Endothelial cell of umbilical vein (primary cell): ENCODE data around the gene USP30. TPM values are rescaled to one million over a fixed set of nuclear protein-coding genes. Genes with fewer than 3 reads are reported as not detected.

Experiments
- BruUV-seq: library from RNA; stranded (reverse); fragments of 400-500 nt; replicated peaks from 2 replicates; lab custom pipeline; 2021; lab: Mats Ljungman, UMichigan
- CTCF ChIA-PET: fragments of 300-600, 350-600 bp; sonication (Branson Sonifier 250); formaldehyde crosslinking; loops from one replicate; lab custom pipeline; 2021; ENCODE audit warnings: antibody characterized with exemption, inconsistent platforms; lab: Charles Lee
- POLR2A ChIA-PET: fragments of 300-600, 350-600 bp; sonication (Branson Sonifier 250); formaldehyde crosslinking; loops from one replicate; lab custom pipeline; 2021; ENCODE audit warnings: antibody characterized with exemption, inconsistent platforms; lab: Charles Lee
- DNase-seq: peaks from one replicate; pipeline ENCODE4 v3.0.0-alpha.2; 2011; ENCODE audit warnings: low read depth, low spot score
- FAIRE-seq: peaks from 2 replicates; lab custom pipeline; 2011; peaks lifted over from hg19 to GRCh38; lab: Jason Lieb, UNC
- H2AFZ ChIP-seq: 2 replicates; pipeline ENCODE4 v1.6.0; 2012; ENCODE audit warnings: low read depth, low read length, control low read depth, inconsistent platforms
- H3K27ac ChIP-seq: 2 replicates; pipeline ENCODE4 v1.5.1; 2011; ENCODE audit warnings: low read depth, mild to moderate bottlenecking, control low read depth, low read length, moderate library complexity; ENCODE audit not compliant: insufficient read depth
- H3K27me3 ChIP-seq, 2 experiments: 2 replicates each; pipeline versions ENCODE4 v1.6.0 to v1.6.1; 2011; ENCODE audit warnings: low read length in 2 of 2, mixed read lengths in 1 of 2; ENCODE audit not compliant: control insufficient read depth in 2 of 2, insufficient read depth in 2 of 2
- H3K36me3 ChIP-seq, 2 experiments: 2 replicates in 1 of 2; 3 replicates in 1 of 2; pipeline ENCODE4 v1.5.1; 2011; ENCODE audit warnings: low read length in 2 of 2, mild to moderate bottlenecking in 1 of 2, moderate library complexity in 1 of 2; ENCODE audit not compliant: control insufficient read depth in 2 of 2, insufficient read depth in 2 of 2; ENCODE audit errors: extremely low read depth in 1 of 2
- H3K4me1 ChIP-seq: 3 replicates; pipeline ENCODE4 v1.5.1; 2011; ENCODE audit warnings: mild to moderate bottlenecking, low read length; ENCODE audit not compliant: control insufficient read depth, insufficient read depth; ENCODE audit errors: extremely low read depth
- H3K4me2 ChIP-seq: 2 replicates; pipeline ENCODE4 v1.6.1; 2011; ENCODE audit warnings: low read length, control low read depth, mixed read lengths; ENCODE audit not compliant: insufficient read depth
- H3K4me3 ChIP-seq, 3 experiments: fragments of 200-600 bp in 1 of 3; sonication (generic), shearing (Covaris generic) in 1 of 3; replicated peaks in 1 of 3; 2 replicates each; pipeline ENCODE4 v1.5.1; 2011 to 2016; ENCODE audit warnings: control low read depth in 3 of 3, low read length in 3 of 3, mild to moderate bottlenecking in 2 of 3, inconsistent platforms in 1 of 3, low read depth in 1 of 3, moderate library complexity in 1 of 3; ENCODE audit not compliant: insufficient read depth in 1 of 3
- H3K79me2 ChIP-seq: 2 replicates; pipeline ENCODE4 v1.6.0; 2012; ENCODE audit warnings: low read length, inconsistent platforms; ENCODE audit not compliant: control insufficient read depth, insufficient read depth
- H3K9ac ChIP-seq: replicated peaks from 2 replicates; pipeline ENCODE3; 2011; ENCODE audit warnings: low read length, control low read depth; ENCODE audit not compliant: insufficient read depth; ENCODE audit errors: extremely low read depth
- H3K9me1 ChIP-seq: replicated peaks from 3 replicates; pipeline ENCODE4 v1.6.0; 2011; ENCODE audit warnings: mild to moderate bottlenecking, low read length; ENCODE audit not compliant: control insufficient read depth, insufficient read depth; ENCODE audit errors: extremely low read depth
- H3K9me3 ChIP-seq: replicated peaks from 2 replicates; pipeline ENCODE4 v1.5.1; 2012; ENCODE audit warnings: low read length, inconsistent platforms; ENCODE audit not compliant: control insufficient read depth, insufficient read depth
- H4K20me1 ChIP-seq: replicated peaks from 2 replicates; pipeline ENCODE3; 2011; ENCODE audit warnings: mild to moderate bottlenecking, low read length; ENCODE audit not compliant: control insufficient read depth, insufficient read depth; ENCODE audit errors: extremely low read depth
- EZH2 ChIP-seq: IDR thresholded peaks from 2 replicates; pipeline ENCODE4 v1.6.1; 2012; ENCODE audit warnings: borderline replicate concordance, low read depth, mild to moderate bottlenecking, moderate library complexity, low read length, inconsistent platforms; ENCODE audit not compliant: severe bottlenecking
- FOS ChIP-seq: IDR thresholded peaks from 2 replicates; pipeline ENCODE4 v1.6.1; 2011; ENCODE audit warnings: mild to moderate bottlenecking, low read length, moderate library complexity, borderline replicate concordance; ENCODE audit not compliant: insufficient read depth
- GATA2 ChIP-seq: IDR thresholded peaks from 2 replicates; pipeline ENCODE4 v1.7.0; 2011; ENCODE audit warnings: low read depth, mild to moderate bottlenecking, moderate library complexity, mixed read lengths, low read length; ENCODE audit not compliant: insufficient read length, insufficient read depth
- JUN ChIP-seq: IDR thresholded peaks from 2 replicates; pipeline ENCODE4 v1.6.1; 2011; ENCODE audit warnings: borderline replicate concordance, low read depth; ENCODE audit not compliant: insufficient read length, insufficient read depth
- MYC ChIP-seq: IDR thresholded peaks from one replicate; pipeline ENCODE4 v1.6.1; 2011; ENCODE audit warnings: mild to moderate bottlenecking, low read depth, low read length
- POLR2A ChIP-seq: IDR thresholded peaks from 2 replicates; pipeline ENCODE4 v1.6.1; 2012; ENCODE audit warnings: low read depth, mild to moderate bottlenecking, control low read depth, low read length
- POLR2AphosphoS5 ChIP-seq: IDR thresholded peaks from 2 replicates; pipeline ENCODE4 v1.6.1; 2012; ENCODE audit warnings: low read depth, mild to moderate bottlenecking, control low read depth, low read length, moderate library complexity; ENCODE audit not compliant: insufficient read depth
- dilution Hi-C: fragments of 300-500 bp; cut with MboI; formaldehyde crosslinking; loops from one replicate; pipeline ENCODE4 v1.15.0; 2019; ENCODE audit warnings: low sequenced_read_pairs; ENCODE audit not compliant: extremely low pct_ligation_motif_present
- intact Hi-C: fragments of 100-400 bp; cut with micrococcal nuclease; formaldehyde crosslinking; loops from one replicate; pipeline ENCODE4 v1.10.0; 2022
- polyA plus RNA-seq, 4 experiments: library from polyadenylated mRNA; depleted of rRNA in 3 of 4; stranded (reverse) in 3 of 4; unstranded in 1 of 4; fragments of >200 nt; gene quantifications; 2 replicates each; pipeline versions ENCODE4 v1.2.1 to v1.2.3, GENCODE V29; 2011 to 2012; ENCODE audit warnings: missing spikeins in 1 of 4
- total RNA-seq: library from RNA; stranded (reverse); gene quantifications from 2 replicates; pipeline ENCODE4 v1.2.3, GENCODE V29; 2021
- TF ChIP-seq, protein P1 (sequence below): IDR thresholded peaks from 2 replicates; pipeline ENCODE4 v1.6.1; 2011; ENCODE audit not compliant: insufficient read depth, insufficient read length
- TF ChIP-seq, protein P2 (sequence below), 2 donors: IDR thresholded peaks; 1 replicate in 1 of 2; 2 replicates in 1 of 2; pipeline ENCODE4 v1.5.1; 2011; ENCODE audit warnings: low read length in 2 of 2, mild to moderate bottlenecking in 2 of 2, moderate library complexity in 2 of 2, control low read depth in 1 of 2, inconsistent platforms in 1 of 2, low read depth in 1 of 2; ENCODE audit not compliant: insufficient read depth in 1 of 2; ENCODE audit errors: extremely low read depth in 1 of 2

USP30 gene
- total and polyA plus RNA-seq, 2 donors (not counting 3 experiments of a cell fraction or from before 2014, with no cell fraction given): 14.2 to 24.3 TPM

- Histone ChIP-seq H3K4me2 (no peak overlapping the region), H4K20me1 (no peaks in the 10 kb centered on the region), H3K9ac (no peak overlapping the region), H3K79me2 (no peaks in the 10 kb centered on the region), H3K4me1 (peaks cover 12% of the 10 kb centered on the region), H3K27ac (peak overlapping the region; percentile 80), H3K4me3 (no peak overlapping the region), H3K9me3 (no peaks in the 10 kb centered on the region), H3K36me3 (peaks cover 11 to 15% of the 10 kb centered on the region in 2 experiments), H2AFZ (no peak overlapping the region), H3K27me3 (no peaks in the 10 kb centered on the region), H3K9me1 (no peaks in the 10 kb centered on the region)
- no peak for FAIRE-seq
- TF ChIP-seq MYC (no peak), EZH2 (no peak)
- TF ChIP-seq, protein P1, sequence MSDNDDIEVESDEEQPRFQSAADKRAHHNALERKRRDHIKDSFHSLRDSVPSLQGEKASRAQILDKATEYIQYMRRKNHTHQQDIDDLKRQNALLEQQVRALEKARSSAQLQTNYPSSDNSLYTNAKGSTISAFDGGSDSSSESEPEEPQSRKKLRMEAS: no peak
- dilution Hi-C loops (no loop called here), intact Hi-C loops (loop anchor here (5.0 kb wide), 2 partner anchors 152 to 548 kb away; partner anchors contain the start of genes ISCU and SART3)
- DNase-seq: no peak
- BruUV-seq: no TSS peak
- CTCF ChIA-PET: interaction anchor here (0.8 to 1.2 kb wide), 2 partner anchors 11 to 20 kb away, joined by 4 read pairs; no protein-coding TSS in a partner anchor
- POLR2A ChIA-PET: no interaction called here
These were observed 57.5 kb downstream of the USP30 start for GRCh38 chr12:109109746-109110350.

GRCh38 chr12:109110988-109111495 lies 58.7 kb downstream of the USP30 start:
- Histone ChIP-seq H3K27ac (peak overlapping the region; percentile 80), H3K27me3 (no peaks in the 10 kb centered on the region), H3K79me2 (no peaks in the 10 kb centered on the region), H4K20me1 (no peaks in the 10 kb centered on the region), H3K9me1 (no peaks in the 10 kb centered on the region), H3K4me1 (peaks cover 12% of the 10 kb centered on the region), H3K9me3 (no peaks in the 10 kb centered on the region), H3K9ac (peak overlapping the region; percentile 60), H3K4me3 (peak overlapping the region; percentile 31 to 56 (median 38)), H2AFZ (peak overlapping the region; percentile 94), H3K36me3 (peaks cover 4 to 5% of the 10 kb centered on the region in 2 experiments), H3K4me2 (peak overlapping the region; percentile 43)
- TF ChIP-seq GATA2 (no peak), JUN (no peak), POLR2A (peak; percentile 37), EZH2 (no peak), MYC (no peak), FOS (peak; percentile 22), POLR2AphosphoS5 (peak; percentile 61)
- TF ChIP-seq, protein P2, sequence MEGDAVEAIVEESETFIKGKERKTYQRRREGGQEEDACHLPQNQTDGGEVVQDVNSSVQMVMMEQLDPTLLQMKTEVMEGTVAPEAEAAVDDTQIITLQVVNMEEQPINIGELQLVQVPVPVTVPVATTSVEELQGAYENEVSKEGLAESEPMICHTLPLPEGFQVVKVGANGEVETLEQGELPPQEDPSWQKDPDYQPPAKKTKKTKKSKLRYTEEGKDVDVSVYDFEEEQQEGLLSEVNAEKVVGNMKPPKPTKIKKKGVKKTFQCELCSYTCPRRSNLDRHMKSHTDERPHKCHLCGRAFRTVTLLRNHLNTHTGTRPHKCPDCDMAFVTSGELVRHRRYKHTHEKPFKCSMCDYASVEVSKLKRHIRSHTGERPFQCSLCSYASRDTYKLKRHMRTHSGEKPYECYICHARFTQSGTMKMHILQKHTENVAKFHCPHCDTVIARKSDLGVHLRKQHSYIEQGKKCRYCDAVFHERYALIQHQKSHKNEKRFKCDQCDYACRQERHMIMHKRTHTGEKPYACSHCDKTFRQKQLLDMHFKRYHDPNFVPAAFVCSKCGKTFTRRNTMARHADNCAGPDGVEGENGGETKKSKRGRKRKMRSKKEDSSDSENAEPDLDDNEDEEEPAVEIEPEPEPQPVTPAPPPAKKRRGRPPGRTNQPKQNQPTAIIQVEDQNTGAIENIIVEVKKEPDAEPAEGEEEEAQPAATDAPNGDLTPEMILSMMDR (IDR thresholded peaks at IDR 0.05; ENCODE audit: extremely low read depth in 1 of 2, insufficient read depth in 1 of 2, low read depth in 1 of 2, low read length in 2 of 2): no peak
- TF ChIP-seq, protein P1: no peak
- ChIA-PET CTCF (interaction anchor here (0.7 to 2.6 kb wide), 19 partner anchors 8 to 283 kb away, joined by 3 to 91 read pairs (median 10); no protein-coding TSS in a partner anchor), POLR2A (no interaction called here)
- FAIRE-seq (peak; percentile 78), DNase-seq (peak; percentile 84)
- BruUV-seq: no TSS peak
- dilution Hi-C loops (no loop called here), intact Hi-C loops (loop anchor here (1.0 to 5.0 kb wide), 5 partner anchors 13 to 549 kb away; partner anchors contain the start of genes ISCU, SART3 and SVOP)
